ENCODE results near the gene FBLN1.

Gene FBLN1

GRCh38 chr22:45502215-45503049, at the start of gene FBLN1 (continued):
- TF ChIP-seq, protein P1, sequence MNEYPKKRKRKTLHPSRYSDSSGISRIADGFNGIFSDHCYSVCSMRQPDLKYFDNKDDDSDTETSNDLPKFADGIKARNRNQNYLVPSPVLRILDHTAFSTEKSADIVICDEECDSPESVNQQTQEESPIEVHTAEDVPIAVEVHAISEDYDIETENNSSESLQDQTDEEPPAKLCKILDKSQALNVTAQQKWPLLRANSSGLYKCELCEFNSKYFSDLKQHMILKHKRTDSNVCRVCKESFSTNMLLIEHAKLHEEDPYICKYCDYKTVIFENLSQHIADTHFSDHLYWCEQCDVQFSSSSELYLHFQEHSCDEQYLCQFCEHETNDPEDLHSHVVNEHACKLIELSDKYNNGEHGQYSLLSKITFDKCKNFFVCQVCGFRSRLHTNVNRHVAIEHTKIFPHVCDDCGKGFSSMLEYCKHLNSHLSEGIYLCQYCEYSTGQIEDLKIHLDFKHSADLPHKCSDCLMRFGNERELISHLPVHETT (tag by site-specific recombination; IDR thresholded peaks at IDR 0.05) = no peak
- TF ChIP-seq ZNF274 (IDR thresholded peaks at IDR 0.05; ENCODE audit: low read length) (no peak), ZNF274 (tag by site-specific recombination; IDR thresholded peaks at IDR 0.05; ENCODE audit: borderline replicate concordance) (no peak), SCRT2 (tag by site-specific recombination; IDR thresholded peaks at IDR 0.05) (no peak), SP2 (tag by site-specific recombination; IDR thresholded peaks at IDR 0.05) (peak; percentile 69), ZNF48 (tag by site-specific recombination; IDR thresholded peaks at IDR 0.05) (no peak), ZNF843 (tag by site-specific recombination; IDR thresholded peaks at IDR 0.05) (no peak), WT1 (tag by site-specific recombination; IDR thresholded peaks at IDR 0.05) (peak; percentile 82), KLF7 (tag by site-specific recombination; IDR thresholded peaks at IDR 0.05; ENCODE audit: borderline replicate concordance) (0 out of 2 replicates have a peak, but pooled peaks have one; percentile 50), ZNF513 (tag by site-specific recombination; IDR thresholded peaks at IDR 0.05) (no peak), ZNF660 (tag by site-specific recombination; IDR thresholded peaks at IDR 0.05) (no peak), ZNF169 (tag by site-specific recombination; IDR thresholded peaks at IDR 0.05) (no peak), ZNF221 (tag by site-specific recombination; IDR thresholded peaks at IDR 0.05; ENCODE audit: borderline replicate concordance) (no peak), ZBTB44 (tag by site-specific recombination; IDR thresholded peaks at IDR 0.05) (no peak), ZNF704 (tag by site-specific recombination; IDR thresholded peaks at IDR 0.05) (no peak), ZNF157 (tag by site-specific recombination; IDR thresholded peaks at IDR 0.05) (no peak), ZNF133 (tag by site-specific recombination; IDR thresholded peaks at IDR 0.05) (no peak), ZSCAN4 (tag by site-specific recombination; IDR thresholded peaks at IDR 0.05) (no peak), ZFP41 (tag by site-specific recombination; IDR thresholded peaks at IDR 0.05; ENCODE audit: borderline replicate concordance) (no peak), REST (tag by site-specific recombination; IDR thresholded peaks at IDR 0.05) (no peak), KLF9 (tag by site-specific recombination; IDR thresholded peaks at IDR 0.05; ENCODE audit: low read depth) (no peak)
- TF ChIP-seq, protein P2, sequence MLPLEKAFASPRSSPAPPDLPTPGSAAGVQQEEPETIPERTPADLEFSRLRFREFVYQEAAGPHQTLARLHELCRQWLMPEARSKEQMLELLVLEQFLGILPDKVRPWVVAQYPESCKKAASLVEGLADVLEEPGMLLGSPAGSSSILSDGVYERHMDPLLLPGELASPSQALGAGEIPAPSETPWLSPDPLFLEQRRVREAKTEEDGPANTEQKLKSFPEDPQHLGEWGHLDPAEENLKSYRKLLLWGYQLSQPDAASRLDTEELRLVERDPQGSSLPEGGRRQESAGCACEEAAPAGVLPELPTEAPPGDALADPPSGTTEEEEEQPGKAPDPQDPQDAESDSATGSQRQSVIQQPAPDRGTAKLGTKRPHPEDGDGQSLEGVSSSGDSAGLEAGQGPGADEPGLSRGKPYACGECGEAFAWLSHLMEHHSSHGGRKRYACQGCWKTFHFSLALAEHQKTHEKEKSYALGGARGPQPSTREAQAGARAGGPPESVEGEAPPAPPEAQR (tag by site-specific recombination; IDR thresholded peaks at IDR 0.05) = no peak
- TF ChIP-seq, protein P3, sequence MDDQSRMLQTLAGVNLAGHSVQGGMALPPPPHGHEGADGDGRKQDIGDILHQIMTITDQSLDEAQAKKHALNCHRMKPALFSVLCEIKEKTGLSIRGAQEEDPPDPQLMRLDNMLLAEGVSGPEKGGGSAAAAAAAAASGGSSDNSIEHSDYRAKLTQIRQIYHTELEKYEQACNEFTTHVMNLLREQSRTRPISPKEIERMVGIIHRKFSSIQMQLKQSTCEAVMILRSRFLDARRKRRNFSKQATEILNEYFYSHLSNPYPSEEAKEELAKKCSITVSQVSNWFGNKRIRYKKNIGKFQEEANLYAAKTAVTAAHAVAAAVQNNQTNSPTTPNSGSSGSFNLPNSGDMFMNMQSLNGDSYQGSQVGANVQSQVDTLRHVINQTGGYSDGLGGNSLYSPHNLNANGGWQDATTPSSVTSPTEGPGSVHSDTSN (CRISPR knock-in tag; IDR thresholded peaks at IDR 0.05) = no peak
- TF ChIP-seq, protein P4, sequence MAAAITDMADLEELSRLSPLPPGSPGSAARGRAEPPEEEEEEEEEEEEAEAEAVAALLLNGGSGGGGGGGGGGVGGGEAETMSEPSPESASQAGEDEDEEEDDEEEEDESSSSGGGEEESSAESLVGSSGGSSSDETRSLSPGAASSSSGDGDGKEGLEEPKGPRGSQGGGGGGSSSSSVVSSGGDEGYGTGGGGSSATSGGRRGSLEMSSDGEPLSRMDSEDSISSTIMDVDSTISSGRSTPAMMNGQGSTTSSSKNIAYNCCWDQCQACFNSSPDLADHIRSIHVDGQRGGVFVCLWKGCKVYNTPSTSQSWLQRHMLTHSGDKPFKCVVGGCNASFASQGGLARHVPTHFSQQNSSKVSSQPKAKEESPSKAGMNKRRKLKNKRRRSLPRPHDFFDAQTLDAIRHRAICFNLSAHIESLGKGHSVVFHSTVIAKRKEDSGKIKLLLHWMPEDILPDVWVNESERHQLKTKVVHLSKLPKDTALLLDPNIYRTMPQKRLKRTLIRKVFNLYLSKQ (tag by site-specific recombination; IDR thresholded peaks at IDR 0.05; ENCODE audit: borderline replicate concordance) = no peak

Measured in HEK293 (cell line).